ENCODE data around the gene DNAAF2.

The DNAAF2 gene

DNA sequence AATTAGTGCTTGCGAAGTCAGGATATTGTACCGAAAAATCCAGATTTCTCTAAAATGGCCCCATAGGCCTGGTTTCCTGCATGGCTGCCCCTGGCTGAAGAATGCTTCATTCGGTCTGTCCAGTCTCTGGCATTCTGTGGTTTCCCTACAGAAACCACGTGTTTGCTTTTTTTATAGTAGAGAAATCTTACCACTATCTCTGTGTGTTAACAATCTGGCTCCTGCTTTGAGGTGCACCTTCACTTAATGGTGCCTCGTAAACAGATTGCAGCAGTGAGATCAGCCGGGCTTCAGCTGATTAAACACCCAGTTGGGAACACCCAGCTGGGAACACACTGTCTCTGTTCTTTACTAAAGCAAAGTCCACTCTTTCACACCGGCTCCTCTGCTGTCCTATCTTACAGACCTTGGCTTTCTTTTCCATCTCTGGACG is 6.7 kb upstream of the DNAAF2 start:
- Histone ChIP-seq H3K79me2 (ENCODE audit: insufficient read depth, low read length) (peaks cover 65% of the 10 kb centered on the region), H3K9me2 (replicated peaks; ENCODE audit: insufficient read depth, low read length) (no peaks in the 10 kb centered on the region), H3K4me2 (ENCODE audit: low read depth, low read length, poor library complexity, severe bottlenecking) (peak overlapping the region; percentile 1), H3F3A (ENCODE audit: insufficient read depth) (peaks cover 20% of the 10 kb centered on the region; the same call in 1 of the 2 replicates), H3K27ac (ENCODE audit: low read depth, low read length) (peak overlapping the region; percentile 7; the same call in 1 of the 2 replicates), H3K9ac (ENCODE audit: low read length) (peak overlapping the region; percentile 12; the same call in 1 of the 2 replicates), H3K4me3 (ENCODE audit: insufficient read depth, low read length, poor library complexity, severe bottlenecking) (no peak overlapping the region), H3K36me3 (ENCODE audit: low read length) (peaks cover 4% of the 10 kb centered on the region; the same call in 1 of the 2 replicates), H4K20me1 (ENCODE audit: low read depth, low read length) (peaks cover 10% of the 10 kb centered on the region), H3K27me3 (ENCODE audit: low read length) (no peaks in the 10 kb centered on the region), H2AFZ (ENCODE audit: low read depth, low read length, severe bottlenecking) (no peak overlapping the region), H3K9me3 (ENCODE audit: insufficient read depth, low read length) (no peaks in the 10 kb centered on the region)
- no peak for TF ChIP-seq EZH2phosphoT487 (conservative IDR thresholded peaks at IDR 0.05; ENCODE audit: low read length)
- TF ChIP-seq, protein P1, sequence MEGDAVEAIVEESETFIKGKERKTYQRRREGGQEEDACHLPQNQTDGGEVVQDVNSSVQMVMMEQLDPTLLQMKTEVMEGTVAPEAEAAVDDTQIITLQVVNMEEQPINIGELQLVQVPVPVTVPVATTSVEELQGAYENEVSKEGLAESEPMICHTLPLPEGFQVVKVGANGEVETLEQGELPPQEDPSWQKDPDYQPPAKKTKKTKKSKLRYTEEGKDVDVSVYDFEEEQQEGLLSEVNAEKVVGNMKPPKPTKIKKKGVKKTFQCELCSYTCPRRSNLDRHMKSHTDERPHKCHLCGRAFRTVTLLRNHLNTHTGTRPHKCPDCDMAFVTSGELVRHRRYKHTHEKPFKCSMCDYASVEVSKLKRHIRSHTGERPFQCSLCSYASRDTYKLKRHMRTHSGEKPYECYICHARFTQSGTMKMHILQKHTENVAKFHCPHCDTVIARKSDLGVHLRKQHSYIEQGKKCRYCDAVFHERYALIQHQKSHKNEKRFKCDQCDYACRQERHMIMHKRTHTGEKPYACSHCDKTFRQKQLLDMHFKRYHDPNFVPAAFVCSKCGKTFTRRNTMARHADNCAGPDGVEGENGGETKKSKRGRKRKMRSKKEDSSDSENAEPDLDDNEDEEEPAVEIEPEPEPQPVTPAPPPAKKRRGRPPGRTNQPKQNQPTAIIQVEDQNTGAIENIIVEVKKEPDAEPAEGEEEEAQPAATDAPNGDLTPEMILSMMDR (IDR thresholded peaks at IDR 0.05; ENCODE audit: insufficient read depth, low read length, poor library complexity, severe bottlenecking) = no peak

DNA sequence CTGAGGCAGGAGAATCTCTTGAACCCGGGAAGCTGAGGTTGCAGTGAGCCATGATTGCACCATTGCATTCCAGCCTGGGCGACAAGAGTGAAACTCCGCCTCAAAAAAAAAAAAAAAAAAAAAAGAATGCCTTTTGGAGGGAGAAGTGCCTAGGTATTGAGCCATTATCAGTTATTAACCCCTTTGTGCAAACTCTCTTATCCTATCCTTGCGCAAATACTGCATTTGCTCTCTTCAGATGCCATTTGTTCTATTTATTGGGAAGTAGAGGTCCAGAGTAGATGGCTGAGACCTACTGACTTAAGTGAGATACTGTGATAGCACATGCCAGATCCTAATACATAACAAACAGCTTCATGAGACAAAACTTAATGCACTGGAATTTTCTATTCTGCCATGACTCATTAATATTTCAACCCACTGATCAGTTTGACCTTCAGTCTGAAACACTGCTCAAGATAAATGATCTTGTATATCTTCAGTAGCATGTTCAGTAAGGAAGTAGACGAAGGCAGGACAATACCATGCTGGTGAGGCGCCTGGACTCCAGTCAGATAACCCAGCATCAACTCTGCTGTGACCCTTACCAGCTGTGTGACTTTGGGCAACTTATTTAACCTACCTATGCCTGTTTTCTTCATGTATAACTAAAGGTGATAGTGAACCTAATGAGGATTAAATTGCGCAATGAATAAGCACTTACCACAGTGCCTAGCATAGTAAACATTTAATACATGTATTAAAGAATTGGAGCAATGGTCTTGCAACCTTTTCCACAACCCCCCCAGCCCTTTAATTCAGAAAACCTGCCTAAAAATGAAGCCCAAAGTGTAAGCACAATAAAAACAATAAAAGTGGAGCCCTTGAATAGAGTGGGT is 5.7 kb upstream of the DNAAF2 start:
- H4K20me1 ChIP-seq (ENCODE audit: low read depth, low read length) = peaks cover 11% of the 10 kb centered on the region
- TF ChIP-seq, protein P1 (IDR thresholded peaks at IDR 0.05; ENCODE audit: insufficient read depth, low read length, poor library complexity, severe bottlenecking) = no peak
- no peak for TF ChIP-seq EZH2phosphoT487 (conservative IDR thresholded peaks at IDR 0.05; ENCODE audit: low read length)
- peaks cover 4% of the 10 kb centered on the region; the same call in 1 of the 2 replicates for H3K36me3 ChIP-seq (ENCODE audit: low read length)
- no peak overlapping the region for H3K4me2 ChIP-seq (ENCODE audit: low read depth, low read length, poor library complexity, severe bottlenecking)
- H3K9ac ChIP-seq (ENCODE audit: low read length) = no peak overlapping the region
- peak overlapping the region; percentile 7; the same call in 1 of the 2 replicates for H3K27ac ChIP-seq (ENCODE audit: low read depth, low read length)
- peaks cover 74% of the 10 kb centered on the region for H3K79me2 ChIP-seq (ENCODE audit: insufficient read depth, low read length)
- no peaks in the 10 kb centered on the region for H3K9me3 ChIP-seq (ENCODE audit: insufficient read depth, low read length)
- no peak overlapping the region for H2AFZ ChIP-seq (ENCODE audit: low read depth, low read length, severe bottlenecking)
- H3K4me3 ChIP-seq (ENCODE audit: insufficient read depth, low read length, poor library complexity, severe bottlenecking) = no peak overlapping the region
- no peaks in the 10 kb centered on the region for H3K27me3 ChIP-seq (ENCODE audit: low read length)
- H3F3A ChIP-seq (ENCODE audit: insufficient read depth) = peaks cover 20% of the 10 kb centered on the region; the same call in 1 of the 2 replicates
- no peaks in the 10 kb centered on the region for H3K9me2 ChIP-seq (replicated peaks; ENCODE audit: insufficient read depth, low read length)

DNA sequence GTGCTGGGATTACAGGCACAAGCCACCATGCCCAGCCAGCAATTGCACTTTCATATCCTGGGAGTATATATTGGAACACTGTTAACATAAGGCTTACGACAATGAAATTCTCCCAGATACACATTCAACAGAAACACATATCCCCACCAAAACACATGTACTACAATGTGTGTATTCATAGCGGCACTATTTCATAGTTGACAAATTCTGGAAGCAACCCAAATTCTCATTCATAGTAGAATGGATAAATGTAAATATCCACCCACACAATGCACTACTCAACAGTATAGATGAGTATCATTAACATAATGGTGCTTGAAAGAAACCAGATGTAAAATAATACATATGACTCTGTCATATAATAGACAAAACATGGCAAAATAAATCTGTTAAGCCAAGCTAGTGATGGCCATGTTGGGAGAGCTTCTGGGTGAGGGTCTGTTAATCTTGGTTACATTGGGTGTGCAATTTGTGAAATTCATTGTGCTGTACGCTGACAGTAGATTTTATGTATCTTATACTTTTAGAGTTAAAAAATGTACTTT is 2.6 kb upstream of the DNAAF2 start:
- TF ChIP-seq, protein P1 (IDR thresholded peaks at IDR 0.05; ENCODE audit: insufficient read depth, low read length, poor library complexity, severe bottlenecking) = no peak
- no peak for TF ChIP-seq EZH2phosphoT487 (conservative IDR thresholded peaks at IDR 0.05; ENCODE audit: low read length)
- Histone ChIP-seq H3K27ac (ENCODE audit: low read depth, low read length) (no peak overlapping the region), H2AFZ (ENCODE audit: low read depth, low read length, severe bottlenecking) (no peak overlapping the region), H3K9me3 (ENCODE audit: insufficient read depth, low read length) (no peaks in the 10 kb centered on the region), H3K79me2 (ENCODE audit: insufficient read depth, low read length) (peaks cover 88% of the 10 kb centered on the region), H3K27me3 (ENCODE audit: low read length) (no peaks in the 10 kb centered on the region), H3K4me3 (ENCODE audit: insufficient read depth, low read length, poor library complexity, severe bottlenecking) (no peak overlapping the region), H3K9me2 (replicated peaks; ENCODE audit: insufficient read depth, low read length) (no peaks in the 10 kb centered on the region), H3F3A (ENCODE audit: insufficient read depth) (peaks cover 8% of the 10 kb centered on the region; the same call in 1 of the 2 replicates), H4K20me1 (ENCODE audit: low read depth, low read length) (peaks cover 5% of the 10 kb centered on the region; the same call in 1 of the 2 replicates), H3K4me2 (ENCODE audit: low read depth, low read length, poor library complexity, severe bottlenecking) (no peak overlapping the region), H3K9ac (ENCODE audit: low read length) (no peak overlapping the region), H3K36me3 (ENCODE audit: low read length) (no peaks in the 10 kb centered on the region; the same call in 1 of the 2 replicates)
